Right lobe of liver (tissue), 6 donors: ENCODE results near the gene MYO5B. TPM values are rescaled to one million over a fixed set of nuclear protein-coding genes. Genes with fewer than 3 reads are reported as not detected.

ENCODE experiments used
- ATAC-seq, 4 donors: fragments of 200-7000 bp; cut with Tn5 transposase; one replicate each; pipeline ENCODE4 v1.9.1; 2020; ENCODE audit warnings: mild to moderate bottlenecking in 4 of 4, moderate library complexity in 4 of 4
- DNase-seq, 3 donors: peaks; one replicate each; pipeline ENCODE4 v3.0.0-alpha.2; 2020
- H3K27ac ChIP-seq, 3 donors: fragments of 200-600 bp; one replicate each; pipeline ENCODE4 v1.8.0; 2022
- H3K27me3 ChIP-seq, 2 donors: fragments of 200-600 bp; one replicate each; pipeline ENCODE4 v1.8.0; 2022
- H3K36me3 ChIP-seq, 4 donors: fragments of 200-600 bp; sonication (generic) in 1 of 4; one replicate each; pipeline versions ENCODE4 v1.5.1 to v1.8.0; 2017 to 2022; ENCODE audit warnings: control low read depth in 1 of 4
- H3K4me1 ChIP-seq, 4 donors: fragments of 200-600 bp; sonication (generic) in 1 of 4; one replicate each; pipeline versions ENCODE4 v1.5.1 to v1.8.0; 2017 to 2022; ENCODE audit warnings: control low read depth in 1 of 4
- H3K4me3 ChIP-seq, 3 donors: fragments of 200-600 bp; one replicate each; pipeline ENCODE4 v1.8.0; 2022
- H3K9me3 ChIP-seq, 4 donors: fragments of 200-600 bp; sonication (generic) in 1 of 4; one replicate each; pipeline versions ENCODE4 v1.5.1 to v1.8.0; 2017 to 2022; ENCODE audit warnings: control low read depth in 1 of 4
- POLR2A ChIP-seq: fragments of 450-650 bp; IDR thresholded peaks from one replicate; pipeline ENCODE4 v1.6.1; 2017; ENCODE audit warnings: antibody characterized with exemption, mild to moderate bottlenecking
- WGBS: methylation state at CpG from one replicate; pipeline ENCODE4 v1.1.6; 2018; ENCODE audit warnings: low coverage, low lambda C conversion rate; ENCODE audit not compliant: insufficient coverage; ENCODE audit errors: missing lambda C conversion rate; 5-methylcytosine and 5-hydroxymethylcytosine counted together
- intact Hi-C, 2 donors: fragments of 100-400 bp; cut with DNase I; formaldehyde crosslinking; loops; one replicate each; pipeline versions ENCODE4 v1.11.2 to v1.14.1; 2022
- total RNA-seq, 6 experiments: library from RNA; depleted of rRNA in 2 of 6; stranded (reverse); fragments of >200 nt in 2 of 6; fragmentation: NEBNext Ultra II Directional in 3 of 6; extraction: Animal tissue kit (Norgen Biotek cat#: 25700) in 3 of 6; gene quantifications; one replicate each; pipeline versions ENCODE4 v1.1.0 to v1.2.4, GENCODE V29; 2016 to 2023
- TF ChIP-seq, protein P1 (sequence below), 4 donors: fragments of 200-600 bp in 3 of 4; fragments of 450-650 bp in 1 of 4; IDR thresholded peaks; one replicate each; pipeline versions ENCODE4 v1.5.1 to v1.8.0; 2016 to 2022; ENCODE audit warnings: antibody characterized with exemption in 4 of 4, mild to moderate bottlenecking in 2 of 4
- donor health status: DM: no; HTN: yes; CAD: no.
- donor health status: DM: no; HTN: no; CAD: no.
- donor health status: DM: no; HTN: no; CAD: no.
- donor health status: DM: no; HTN: yes; CAD: no.
- donor health status: DM: no; HTN: yes; CAD: no.

Gene MYO5B
- total RNA-seq, 6 experiments from 2014 or later: 13.4 to 25.1 (median 16.6) TPM

DNA sequence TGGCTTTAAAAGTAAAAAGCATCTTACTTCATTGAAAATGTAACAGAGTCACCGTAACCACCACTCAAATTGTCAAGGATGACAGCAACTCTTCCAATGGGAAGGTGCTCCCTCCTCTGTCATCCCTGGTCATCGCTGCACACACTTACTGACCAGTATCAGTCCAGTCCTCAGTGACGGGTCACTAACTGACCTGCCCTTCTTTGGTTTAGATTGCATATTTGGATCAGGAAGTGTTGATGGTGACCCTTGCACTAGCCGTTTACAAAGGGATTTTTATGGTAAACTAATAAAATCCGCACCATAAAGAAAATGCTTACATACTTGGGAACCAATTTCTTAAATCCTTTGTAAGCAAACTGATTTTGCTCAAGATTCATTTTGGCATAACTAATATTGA lies 239.7 kb downstream of the MYO5B start:
- Histone ChIP-seq H3K4me3 (no peak overlapping the region), H3K27ac (no peak overlapping the region), H3K9me3 (no peaks in the 10 kb centered on the region), H3K36me3 (no peaks in the 10 kb centered on the region), H3K27me3 (no peaks in the 10 kb centered on the region), H3K4me1 (no peaks in the 10 kb centered on the region)
- TF ChIP-seq POLR2A: no peak
- TF ChIP-seq, protein P1, sequence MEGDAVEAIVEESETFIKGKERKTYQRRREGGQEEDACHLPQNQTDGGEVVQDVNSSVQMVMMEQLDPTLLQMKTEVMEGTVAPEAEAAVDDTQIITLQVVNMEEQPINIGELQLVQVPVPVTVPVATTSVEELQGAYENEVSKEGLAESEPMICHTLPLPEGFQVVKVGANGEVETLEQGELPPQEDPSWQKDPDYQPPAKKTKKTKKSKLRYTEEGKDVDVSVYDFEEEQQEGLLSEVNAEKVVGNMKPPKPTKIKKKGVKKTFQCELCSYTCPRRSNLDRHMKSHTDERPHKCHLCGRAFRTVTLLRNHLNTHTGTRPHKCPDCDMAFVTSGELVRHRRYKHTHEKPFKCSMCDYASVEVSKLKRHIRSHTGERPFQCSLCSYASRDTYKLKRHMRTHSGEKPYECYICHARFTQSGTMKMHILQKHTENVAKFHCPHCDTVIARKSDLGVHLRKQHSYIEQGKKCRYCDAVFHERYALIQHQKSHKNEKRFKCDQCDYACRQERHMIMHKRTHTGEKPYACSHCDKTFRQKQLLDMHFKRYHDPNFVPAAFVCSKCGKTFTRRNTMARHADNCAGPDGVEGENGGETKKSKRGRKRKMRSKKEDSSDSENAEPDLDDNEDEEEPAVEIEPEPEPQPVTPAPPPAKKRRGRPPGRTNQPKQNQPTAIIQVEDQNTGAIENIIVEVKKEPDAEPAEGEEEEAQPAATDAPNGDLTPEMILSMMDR (IDR thresholded peaks at IDR 0.05): no peak
- WGBS: 72% methylated on average over 4 of the region's 5 CpGs
- ATAC-seq (no peak), DNase-seq (no peak)
- intact Hi-C loops: no loop called here

DNA sequence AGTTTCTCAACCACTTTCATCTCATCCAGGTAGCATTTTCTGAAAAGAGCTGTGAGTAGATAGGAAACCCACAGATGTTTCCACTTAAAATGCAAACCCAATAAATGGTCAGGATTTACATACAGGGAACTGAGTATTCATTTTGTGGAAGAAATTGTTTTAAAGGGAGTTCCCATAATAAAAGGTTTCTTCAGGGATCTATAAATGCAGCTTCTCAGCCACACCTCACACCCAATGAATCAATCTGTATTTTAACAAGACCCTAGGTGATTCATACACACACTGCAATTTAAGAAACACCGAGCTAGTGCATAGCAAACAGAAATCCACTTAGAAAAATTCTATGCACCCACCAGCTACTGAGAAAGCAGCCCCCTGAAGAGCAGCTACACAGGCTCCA lies 241.6 kb downstream of the MYO5B start:
- no peak overlapping the region for H3K4me3 ChIP-seq
- no peaks in the 10 kb centered on the region for H3K36me3 ChIP-seq
- 83% methylated on average over 1 of the region's 1 CpG for WGBS
- H3K4me1 ChIP-seq: no peaks in the 10 kb centered on the region
- H3K27me3 ChIP-seq: no peaks in the 10 kb centered on the region
- DNase-seq (no peak), ATAC-seq (no peak)
- H3K9me3 ChIP-seq: no peaks in the 10 kb centered on the region
- intact Hi-C loops: no loop called here
- TF ChIP-seq, protein P1 (IDR thresholded peaks at IDR 0.05): no peak
- TF ChIP-seq POLR2A: no peak
- H3K27ac ChIP-seq: no peak overlapping the region

DNA sequence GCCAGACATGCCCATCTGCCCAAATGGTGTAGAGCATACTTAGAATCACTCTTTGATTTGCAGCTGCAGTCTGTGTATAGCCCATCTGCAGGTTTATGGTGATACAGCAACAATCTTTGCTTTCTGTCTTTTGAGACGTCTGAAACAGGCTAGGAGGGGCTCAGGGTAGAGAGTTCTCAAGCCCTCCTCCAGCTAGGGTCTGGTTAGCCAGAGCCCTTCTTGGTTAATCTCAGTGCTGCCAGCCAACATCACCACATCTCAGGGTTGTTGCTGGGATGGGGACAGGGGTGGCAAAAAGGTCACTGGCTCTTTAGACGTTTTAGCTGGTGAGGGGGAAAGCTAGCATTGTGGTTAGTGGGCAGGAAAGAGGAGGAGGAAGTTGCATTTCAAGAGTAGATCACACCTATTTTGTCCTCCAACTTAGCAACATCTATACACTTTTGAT lies 245.0 kb downstream of the MYO5B start:
- no peaks in the 10 kb centered on the region for H3K9me3 ChIP-seq
- H3K4me3 ChIP-seq: no peak overlapping the region
- no peak overlapping the region for H3K27ac ChIP-seq
- WGBS: 44% methylated on average over 2 of the region's 2 CpGs
- H3K4me1 ChIP-seq: no peaks in the 10 kb centered on the region
- H3K27me3 ChIP-seq: no peaks in the 10 kb centered on the region
- DNase-seq: no peak
- TF ChIP-seq, protein P1 (IDR thresholded peaks at IDR 0.05): no peak
- TF ChIP-seq POLR2A: no peak
- H3K36me3 ChIP-seq: no peaks in the 10 kb centered on the region
- ATAC-seq: no peak
- intact Hi-C loops: no loop called here

DNA sequence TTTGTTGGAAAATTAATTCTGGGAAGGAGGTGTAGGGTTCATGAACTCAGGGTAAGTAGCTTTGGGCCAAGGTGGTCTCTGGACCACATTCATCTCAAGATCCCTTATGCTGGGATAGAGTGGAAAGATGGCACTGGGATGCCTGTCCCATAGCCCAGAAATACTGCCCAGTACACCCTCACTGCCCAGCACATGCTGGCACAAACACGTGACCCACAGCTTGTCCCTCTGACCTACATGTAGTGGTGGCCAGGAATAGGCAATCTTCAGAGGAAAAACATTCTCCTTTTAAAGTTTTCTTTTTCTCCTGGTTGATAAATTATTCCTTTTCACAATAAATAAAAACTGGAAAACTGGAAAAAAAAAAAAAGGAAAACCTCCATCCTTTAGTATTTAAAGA lies 246.0 kb downstream of the MYO5B start:
- no peaks in the 10 kb centered on the region for H3K27me3 ChIP-seq
- H3K36me3 ChIP-seq: no peaks in the 10 kb centered on the region
- H3K4me3 ChIP-seq: no peak overlapping the region
- no peak for DNase-seq
- 43% methylated on average over 1 of the region's 1 CpG for WGBS
- no peaks in the 10 kb centered on the region for H3K9me3 ChIP-seq
- TF ChIP-seq, protein P1 (IDR thresholded peaks at IDR 0.05): no peak
- TF ChIP-seq POLR2A: no peak
- H3K4me1 ChIP-seq: no peaks in the 10 kb centered on the region
- H3K27ac ChIP-seq: no peak overlapping the region
- ATAC-seq: peak in 1 of 4 donors; percentile 56
- intact Hi-C loops: no loop called here

DNA sequence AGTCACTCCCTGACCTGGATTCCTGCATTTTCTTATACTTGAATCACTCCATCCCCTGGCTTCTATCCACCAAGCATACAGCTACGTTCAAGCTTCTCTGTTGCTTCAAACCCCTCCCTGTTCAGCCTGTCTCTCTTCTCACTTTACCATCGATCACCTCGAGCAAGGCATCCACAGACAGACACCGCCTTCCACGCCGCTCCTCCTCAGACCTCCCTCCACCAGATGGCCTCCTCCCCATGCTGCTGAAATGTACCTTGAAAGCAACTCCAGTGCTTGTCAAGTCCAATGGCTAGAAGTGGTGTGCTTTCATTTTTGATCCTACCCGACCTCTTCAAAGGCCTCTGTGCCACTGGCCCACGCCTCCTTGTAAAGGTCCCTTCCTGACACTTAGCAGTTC lies 250.3 kb downstream of the MYO5B start:
- H3K36me3 ChIP-seq: no peaks in the 10 kb centered on the region
- no peak overlapping the region for H3K4me3 ChIP-seq
- TF ChIP-seq, protein P1 (IDR thresholded peaks at IDR 0.05): peak in 2 of 4 donors; percentile 20 to 31
- no peak for TF ChIP-seq POLR2A
- H3K9me3 ChIP-seq: no peaks in the 10 kb centered on the region
- no peak overlapping the region for H3K27ac ChIP-seq
- intact Hi-C loops: no loop called here
- WGBS: 76% methylated on average over 8 of the region's 8 CpGs
- H3K4me1 ChIP-seq: no peaks in the 10 kb centered on the region
- ATAC-seq (peak; percentile 41 to 67 (median 50)), DNase-seq (no peak)
- no peaks in the 10 kb centered on the region for H3K27me3 ChIP-seq
